Gastrocnemius medialis (tissue), 4 donors: ENCODE results near the gene RINT1. TPM values are rescaled to one million over a fixed set of nuclear protein-coding genes. Genes with fewer than 3 reads are reported as not detected.

Experiments
- ATAC-seq, 2 donors: fragments of 150-250 bp; one replicate each; pipeline ENCODE4 v1.9.1; 2016
- DNase-seq, 2 donors: peaks; one replicate each; pipeline ENCODE4 v3.0.0-alpha.2; 2019
- H3K27ac ChIP-seq, 4 donors: fragments of 200-600 bp; sonication (generic); 1 replicate in 1 of 4; 2 replicates in 3 of 4; pipeline ENCODE4 v1.5.1; 2016 to 2018; ENCODE audit warnings: mild to moderate bottlenecking in 2 of 4, moderate library complexity in 1 of 4
- H3K27me3 ChIP-seq, 3 donors: fragments of 200-600 bp; sonication (generic) in 2 of 3; 1 replicate in 1 of 3; 2 replicates in 2 of 3; pipeline versions ENCODE4 v1.5.1 to v1.6.0; 2016 to 2019; ENCODE audit warnings: mild to moderate bottlenecking in 1 of 3, moderate library complexity in 1 of 3
- H3K36me3 ChIP-seq, 2 donors: fragments of 200-600 bp; sonication (generic) in 1 of 2; one replicate each; pipeline ENCODE4 v1.5.1; 2017 to 2018
- H3K4me1 ChIP-seq, 2 donors: fragments of 200-600 bp; sonication (generic) in 1 of 2; one replicate each; pipeline ENCODE4 v1.5.1; 2016 to 2017; ENCODE audit warnings: mild to moderate bottlenecking in 2 of 2
- H3K4me3 ChIP-seq, 4 donors: fragments of 200-600 bp; sonication (generic) in 3 of 4; 1 replicate in 1 of 4; 2 replicates in 3 of 4; pipeline ENCODE4 v1.5.1; 2016 to 2019; ENCODE audit warnings: mild to moderate bottlenecking in 2 of 4
- H3K9me3 ChIP-seq, 3 donors: fragments of 200-600 bp; sonication (generic) in 2 of 3; 1 replicate in 1 of 3; 2 replicates in 2 of 3; pipeline ENCODE4 v1.5.1; 2016 to 2019
- POLR2A ChIP-seq, 2 donors: fragments of 450-650 bp; IDR thresholded peaks; one replicate each; pipeline ENCODE4 v1.6.1; 2017; ENCODE audit warnings: antibody characterized with exemption in 2 of 2, mild to moderate bottlenecking in 2 of 2, moderate library complexity in 2 of 2
- in situ Hi-C, 4 donors: fragments of 200-750 bp; cut with MboI; loops; one replicate each; pipeline versions ENCODE4 v1.15.0 to v1.8.0; 2017; ENCODE audit warnings: low sequenced_read_pairs in 4 of 4
- intact Hi-C: fragments of 100-400 bp; cut with DNase I; formaldehyde crosslinking; loops from one replicate; pipeline ENCODE4 v1.15.1; 2023; ENCODE audit warnings: low total_unique reads
- total RNA-seq, 4 donors: library from RNA; depleted of rRNA; stranded (reverse); fragments of >200 nt; gene quantifications; one replicate each; pipeline versions ENCODE4 v1.1.0 to v1.2.3, GENCODE V29; 2016
- TF ChIP-seq, protein P1 (sequence below), 5 experiments: fragments of 450-650 bp in 3 of 5; fragments of 200-600 bp in 2 of 5; sonication (generic) in 2 of 5; IDR thresholded peaks in 4 of 5; conservative IDR thresholded peaks in 1 of 5; 1 replicate in 4 of 5; 2 replicates in 1 of 5; pipeline ENCODE4 v1.5.1; 2016 to 2019; ENCODE audit warnings: antibody characterized with exemption in 5 of 5, mild to moderate bottlenecking in 3 of 5, moderate library complexity in 3 of 5

Gene RINT1
- total RNA-seq, 4 donors from 2014 or later: 18.1 to 29.9 (median 25.7) TPM

DNA sequence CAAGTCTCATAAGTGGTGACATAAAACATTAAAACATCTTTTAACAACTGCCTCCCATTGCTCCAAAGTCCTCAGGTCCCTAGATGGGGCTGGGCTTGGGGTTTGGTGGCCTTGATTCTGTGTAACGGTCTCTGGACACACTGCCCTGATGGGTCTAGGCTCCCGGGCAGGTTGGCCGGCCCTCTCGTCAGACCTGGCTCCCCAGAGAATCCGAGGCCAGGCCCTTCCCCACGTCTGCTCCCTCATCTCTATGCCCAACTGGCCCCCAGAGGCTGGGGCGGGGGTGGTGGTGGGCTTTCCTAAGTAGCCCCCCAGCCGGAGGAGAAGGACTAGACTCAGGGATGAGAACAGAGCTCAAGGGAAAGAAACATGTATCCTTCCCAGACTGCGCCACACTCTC, 80.8 kb downstream of the RINT1 start:
- H3K27ac ChIP-seq: no peak overlapping the region
- in situ Hi-C loops (no loop called here), intact Hi-C loops (no loop called here)
- no peaks in the 10 kb centered on the region for H3K9me3 ChIP-seq
- peaks cover 0 to 5% of the 10 kb centered on the region in 2 donors for H3K4me1 ChIP-seq
- H3K27me3 ChIP-seq: no peaks in the 10 kb centered on the region
- ATAC-seq (no peak), DNase-seq (no peak)
- H3K4me3 ChIP-seq: no peak overlapping the region
- TF ChIP-seq POLR2A (IDR thresholded peaks at IDR 0.05): no peak
- TF ChIP-seq, protein P1, sequence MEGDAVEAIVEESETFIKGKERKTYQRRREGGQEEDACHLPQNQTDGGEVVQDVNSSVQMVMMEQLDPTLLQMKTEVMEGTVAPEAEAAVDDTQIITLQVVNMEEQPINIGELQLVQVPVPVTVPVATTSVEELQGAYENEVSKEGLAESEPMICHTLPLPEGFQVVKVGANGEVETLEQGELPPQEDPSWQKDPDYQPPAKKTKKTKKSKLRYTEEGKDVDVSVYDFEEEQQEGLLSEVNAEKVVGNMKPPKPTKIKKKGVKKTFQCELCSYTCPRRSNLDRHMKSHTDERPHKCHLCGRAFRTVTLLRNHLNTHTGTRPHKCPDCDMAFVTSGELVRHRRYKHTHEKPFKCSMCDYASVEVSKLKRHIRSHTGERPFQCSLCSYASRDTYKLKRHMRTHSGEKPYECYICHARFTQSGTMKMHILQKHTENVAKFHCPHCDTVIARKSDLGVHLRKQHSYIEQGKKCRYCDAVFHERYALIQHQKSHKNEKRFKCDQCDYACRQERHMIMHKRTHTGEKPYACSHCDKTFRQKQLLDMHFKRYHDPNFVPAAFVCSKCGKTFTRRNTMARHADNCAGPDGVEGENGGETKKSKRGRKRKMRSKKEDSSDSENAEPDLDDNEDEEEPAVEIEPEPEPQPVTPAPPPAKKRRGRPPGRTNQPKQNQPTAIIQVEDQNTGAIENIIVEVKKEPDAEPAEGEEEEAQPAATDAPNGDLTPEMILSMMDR (IDR thresholded peaks at IDR 0.05 in 4 of 5, conservative IDR thresholded peaks at IDR 0.05 in 1 of 5): no peak
- peaks cover 0 to 9% of the 10 kb centered on the region in 2 donors for H3K36me3 ChIP-seq

DNA sequence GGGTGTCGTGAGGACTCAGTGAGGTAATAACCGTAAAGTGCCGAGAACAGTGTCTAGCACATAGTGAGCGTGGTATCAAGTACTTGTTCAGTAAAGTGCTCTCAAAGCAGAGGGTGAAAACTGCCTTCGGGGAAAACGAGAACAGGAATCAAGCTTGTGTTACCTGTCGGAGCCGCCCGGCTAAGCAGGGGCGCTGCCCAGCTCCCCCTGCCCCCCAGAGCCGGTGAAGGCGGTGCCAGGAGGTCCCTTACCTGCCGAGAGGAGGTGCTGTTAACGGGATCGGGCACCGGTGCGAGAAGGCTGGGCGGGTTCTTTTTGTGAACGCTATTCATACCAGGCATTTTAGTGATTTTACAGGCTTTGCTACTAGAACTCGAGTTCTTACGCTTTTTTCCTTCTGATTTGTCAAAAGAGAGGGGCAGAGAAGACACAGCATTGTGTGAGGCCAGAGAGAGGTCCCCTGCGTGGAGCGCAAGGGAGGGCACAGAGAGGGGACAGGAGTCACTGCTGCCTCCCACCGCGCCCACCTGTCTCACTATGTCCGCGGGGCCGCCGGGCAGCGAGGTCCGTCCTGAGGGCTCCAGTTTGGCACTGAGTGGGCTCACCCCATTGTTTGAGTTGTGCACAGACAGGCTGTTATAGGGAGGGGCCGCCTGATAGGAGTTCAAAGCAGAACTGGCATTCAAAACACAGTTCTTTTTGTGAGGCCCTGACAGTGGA, 81.8 kb downstream of the RINT1 start:
- Histone ChIP-seq H3K27ac (no peak overlapping the region), H3K27me3 (no peaks in the 10 kb centered on the region), H3K9me3 (no peaks in the 10 kb centered on the region), H3K36me3 (peaks cover 0 to 9% of the 10 kb centered on the region in 2 donors), H3K4me3 (no peak overlapping the region), H3K4me1 (peaks cover 0 to 5% of the 10 kb centered on the region in 2 donors)
- intact Hi-C loops (no loop called here), in situ Hi-C loops (no loop called here)
- DNase-seq: no peak
- TF ChIP-seq, protein P1 (IDR thresholded peaks at IDR 0.05 in 4 of 5, conservative IDR thresholded peaks at IDR 0.05 in 1 of 5): no peak
- no peak for TF ChIP-seq POLR2A (IDR thresholded peaks at IDR 0.05)
- no peak for ATAC-seq

DNA sequence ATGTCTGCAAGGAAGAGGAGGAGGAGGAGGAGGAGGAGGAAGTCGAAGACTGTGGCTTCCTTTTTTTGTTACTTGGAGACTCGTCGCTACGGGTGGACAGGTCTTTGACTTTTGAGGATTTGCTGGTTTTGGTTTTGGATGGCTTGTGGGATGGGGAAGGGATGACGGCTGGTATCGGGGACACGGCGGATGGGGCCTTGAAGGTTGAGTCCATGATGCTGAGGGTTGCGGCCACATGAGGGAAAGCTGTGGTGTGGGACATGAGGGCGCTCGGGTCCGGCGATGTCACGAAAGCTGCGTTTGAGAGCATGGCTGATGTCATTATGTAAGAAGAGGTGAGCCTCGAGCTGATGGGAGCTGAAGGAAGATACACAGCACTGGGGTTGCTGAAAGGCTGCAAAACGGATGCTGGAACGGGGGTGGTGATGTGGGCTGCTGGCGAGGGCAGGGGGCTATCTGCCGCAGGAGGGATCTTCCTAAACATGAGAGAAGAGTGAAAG, 82.4 kb downstream of the RINT1 start:
- no peak for ATAC-seq
- intact Hi-C loops (no loop called here), in situ Hi-C loops (no loop called here)
- Histone ChIP-seq H3K36me3 (peaks cover 0 to 9% of the 10 kb centered on the region in 2 donors), H3K27me3 (no peaks in the 10 kb centered on the region), H3K4me3 (no peak overlapping the region), H3K9me3 (no peaks in the 10 kb centered on the region), H3K27ac (no peak overlapping the region), H3K4me1 (peaks cover 0 to 5% of the 10 kb centered on the region in 2 donors)
- TF ChIP-seq, protein P1 (IDR thresholded peaks at IDR 0.05 in 4 of 5, conservative IDR thresholded peaks at IDR 0.05 in 1 of 5): no peak
- no peak for TF ChIP-seq POLR2A (IDR thresholded peaks at IDR 0.05)
- no peak for DNase-seq

Other genes with a start within 250 kb of the RINT1 start
- gene SRPK2, start 143.3 kb upstream of the RINT1 start, total RNA-seq: 10 to 100 TPM; 18.1 to 49.0 (median 21.3) TPM
- 10 to 100 TPM; 13.4 to 66.2 (median 17.8) TPM for gene PUS7, start 9.9 kb upstream of the RINT1 start, total RNA-seq
- not detected for gene EFCAB10, start 49.3 kb downstream of the RINT1 start, total RNA-seq